ENCODE results near the gene DOCK1.

Gene DOCK1

DNA sequence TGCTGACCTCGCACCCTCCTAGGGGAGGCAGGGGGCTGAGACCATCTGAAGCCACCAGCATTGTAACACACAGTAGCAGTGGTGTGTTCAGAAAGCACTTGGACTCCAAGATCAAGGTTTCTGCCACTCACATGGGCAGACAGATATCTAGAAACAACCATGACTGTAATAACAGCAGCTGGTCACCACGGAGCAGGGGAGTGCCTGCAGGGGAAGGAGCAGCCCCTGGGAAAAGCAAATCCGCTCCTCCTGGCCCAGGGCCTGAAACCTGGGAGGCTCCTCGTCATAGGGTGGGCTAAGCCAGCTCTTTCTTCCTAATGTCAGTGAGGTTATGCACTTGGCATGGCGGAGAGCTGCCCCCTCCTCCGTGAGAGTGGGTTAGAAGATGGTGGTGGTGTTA is 409.6 kb downstream of the DOCK1 start:
- DNase-seq (ENCODE audit: low read depth) = no peak

DNA sequence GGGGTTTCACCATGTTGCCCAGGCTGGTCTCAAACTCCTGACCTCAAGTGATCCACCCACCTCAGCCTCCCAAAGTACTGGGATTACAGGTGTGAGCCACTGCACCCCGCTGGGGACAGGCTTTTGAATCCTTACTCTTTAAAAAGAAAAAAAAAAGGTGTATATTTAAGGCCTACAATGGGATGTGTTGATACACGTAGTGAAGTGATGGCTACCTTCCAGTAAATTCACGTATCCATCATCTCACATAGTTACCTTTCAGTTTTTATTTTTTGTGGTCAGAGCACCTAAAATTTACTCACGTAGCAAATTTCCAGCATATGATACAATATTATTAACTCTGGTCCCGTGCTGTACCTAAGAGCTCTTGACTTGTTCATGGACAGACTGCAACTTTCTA is 410.7 kb downstream of the DOCK1 start:
- DNase-seq (ENCODE audit: low read depth) = no peak

DNA sequence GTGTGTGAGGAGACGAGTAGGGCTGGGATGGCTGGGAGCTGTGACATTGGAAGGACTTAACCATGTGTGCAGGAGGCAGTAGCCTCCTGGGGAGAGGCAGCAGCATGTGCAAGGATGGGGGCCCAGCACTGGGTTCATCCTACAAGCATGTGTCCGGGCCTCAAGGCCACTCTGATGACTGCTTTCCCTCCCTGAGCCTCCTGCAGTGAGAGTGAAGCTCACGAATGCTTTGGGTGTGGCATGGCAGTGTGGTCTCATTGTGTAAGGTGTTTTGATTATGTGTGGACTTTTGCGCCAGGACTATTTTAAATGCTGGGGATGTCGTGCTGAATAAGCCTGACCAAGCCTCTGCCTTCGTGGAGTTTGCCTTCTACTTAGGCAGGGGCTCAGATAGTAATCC is 413.2 kb downstream of the DOCK1 start:
- DNase-seq (ENCODE audit: low read depth) = no peak

DNA sequence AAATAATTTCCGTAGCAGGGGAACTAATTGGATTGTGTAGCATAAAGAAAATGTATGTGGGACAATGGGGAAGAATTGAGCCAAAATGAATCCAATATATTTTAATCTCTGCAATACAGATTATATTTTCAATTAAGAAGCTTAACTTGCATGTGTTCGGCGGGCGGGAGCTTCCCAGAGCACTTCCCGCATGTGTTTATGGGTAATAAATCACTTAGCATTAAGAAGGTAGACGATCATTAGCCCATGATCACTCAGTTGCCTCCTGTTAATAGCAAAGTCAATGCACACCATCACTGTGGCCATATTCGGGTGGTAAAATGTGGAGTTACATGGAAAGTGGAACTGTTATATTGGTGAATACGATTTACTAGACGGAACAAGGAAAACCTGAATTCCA is 414.0 kb downstream of the DOCK1 start:
- DNase-seq (ENCODE audit: low read depth) = no peak

DNA sequence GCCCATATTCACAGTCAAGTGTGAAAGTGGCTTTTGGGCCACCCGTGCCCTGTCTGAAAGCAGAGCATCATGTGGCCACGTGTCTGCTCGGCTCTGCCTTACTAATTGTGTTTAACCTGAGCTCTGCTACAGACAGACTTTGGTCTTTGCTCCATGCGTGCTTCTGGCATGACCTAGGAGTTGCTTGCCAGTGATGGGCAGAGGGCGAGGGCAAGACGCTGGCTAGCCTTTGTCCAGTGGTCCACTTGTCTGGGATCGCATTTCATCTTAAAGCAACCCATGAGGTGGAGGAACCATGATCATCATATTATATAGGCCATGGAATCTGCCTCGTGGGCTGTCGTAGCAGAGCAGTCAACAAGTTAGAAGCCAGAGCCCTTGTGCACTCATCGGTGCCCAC is 414.5 kb downstream of the DOCK1 start:
- DNase-seq (ENCODE audit: low read depth) = no peak

DNA sequence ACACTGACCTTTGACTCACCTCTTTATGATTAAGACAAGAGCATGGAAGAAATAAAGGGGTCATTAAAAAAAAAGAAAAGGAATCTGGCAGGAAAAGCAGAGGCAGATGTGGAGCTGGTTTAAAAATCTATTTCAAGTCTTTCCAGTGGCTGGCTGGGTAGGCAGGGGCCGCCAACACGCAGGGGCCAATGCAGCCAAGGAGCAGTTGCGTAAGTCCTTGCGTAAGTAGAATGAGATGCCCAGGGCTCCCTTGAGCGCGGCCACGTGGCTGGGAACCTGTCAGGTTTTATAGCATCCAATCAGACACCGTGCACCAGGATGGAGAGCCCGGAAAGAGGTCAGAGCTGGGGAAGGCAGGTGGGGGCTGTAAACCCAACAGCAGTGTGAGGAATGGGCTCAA is 414.9 kb downstream of the DOCK1 start:
- DNase-seq (ENCODE audit: low read depth) = no peak

DNA sequence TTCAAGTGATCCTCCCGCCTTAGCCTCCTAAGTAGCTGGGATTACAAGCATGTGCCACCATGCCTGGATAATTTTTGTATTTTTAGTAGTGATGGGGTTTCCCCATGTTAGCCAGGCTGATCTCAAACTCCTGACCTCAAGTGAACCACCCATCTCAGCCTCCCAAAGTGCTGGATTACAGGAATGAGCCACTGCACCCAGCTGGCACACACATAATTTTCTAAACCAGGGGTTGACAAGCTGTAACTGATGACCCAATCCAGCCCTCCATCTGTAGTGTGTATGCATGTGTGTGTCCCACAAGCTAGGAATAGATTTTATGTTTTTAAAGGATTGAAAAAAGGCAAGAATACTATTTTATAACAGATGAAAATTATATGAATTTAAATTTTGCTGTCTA is 417.1 kb downstream of the DOCK1 start:
- no peak for DNase-seq (ENCODE audit: low read depth)

DNA sequence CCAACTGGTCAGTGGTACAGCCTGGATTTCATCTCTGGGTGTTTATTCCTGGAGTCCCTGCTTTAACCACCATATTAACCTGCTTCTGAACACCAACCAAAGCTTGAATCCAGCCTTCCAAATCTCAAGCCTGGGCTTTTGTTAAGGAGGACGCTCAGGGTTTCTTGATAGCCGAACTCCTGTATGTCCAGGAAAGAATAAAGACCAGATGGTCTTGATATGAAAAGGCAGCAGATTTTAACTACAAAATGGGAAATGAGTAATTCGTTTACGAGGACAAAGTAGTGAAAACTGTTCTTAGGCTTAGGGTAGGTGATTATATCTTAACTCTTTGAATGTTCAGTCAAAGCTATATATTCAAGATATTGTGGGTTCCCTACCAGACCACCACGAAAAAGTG is 420.3 kb downstream of the DOCK1 start:
- no peak for DNase-seq (ENCODE audit: low read depth)

DNA sequence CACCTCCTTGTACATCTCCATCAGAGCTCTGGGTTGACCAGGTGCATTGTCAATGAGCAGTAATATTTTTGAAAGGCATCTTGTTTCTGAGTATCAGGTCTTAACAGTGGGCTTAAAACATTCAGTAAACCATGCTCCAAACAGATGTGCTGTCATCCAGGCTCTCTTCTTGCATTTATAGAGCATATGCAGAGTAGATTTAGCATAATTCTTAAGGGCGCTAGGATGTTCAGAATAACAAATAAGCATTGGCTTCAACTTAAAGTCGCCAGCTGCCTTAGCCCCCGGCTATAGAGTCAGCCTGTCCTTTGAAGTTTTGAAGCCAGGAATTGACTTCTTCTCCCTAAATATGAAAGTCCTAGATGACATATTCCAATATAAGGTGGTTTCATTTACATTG is 421.7 kb downstream of the DOCK1 start:
- DNase-seq (ENCODE audit: low read depth) = no peak

DNA sequence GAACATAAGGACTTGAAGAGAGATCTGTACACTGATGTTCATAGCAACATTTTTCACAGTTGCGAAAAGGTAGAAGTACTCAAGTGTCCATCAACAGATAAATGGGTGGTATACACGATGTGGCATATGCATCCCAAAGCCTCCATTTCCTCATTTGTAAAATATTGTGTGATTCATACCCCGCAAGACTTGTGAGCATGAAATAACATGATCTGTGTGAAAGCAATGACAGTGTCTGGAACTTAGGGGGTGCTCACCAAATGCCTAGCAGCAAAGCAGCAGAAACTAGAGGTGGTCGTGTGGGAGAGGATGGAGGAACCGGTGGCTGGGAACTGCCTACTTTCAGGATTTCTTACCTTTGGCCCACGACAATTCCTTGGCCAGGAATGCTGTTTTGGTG is 426.5 kb downstream of the DOCK1 start:
- no peak for DNase-seq (ENCODE audit: low read depth)

DNA sequence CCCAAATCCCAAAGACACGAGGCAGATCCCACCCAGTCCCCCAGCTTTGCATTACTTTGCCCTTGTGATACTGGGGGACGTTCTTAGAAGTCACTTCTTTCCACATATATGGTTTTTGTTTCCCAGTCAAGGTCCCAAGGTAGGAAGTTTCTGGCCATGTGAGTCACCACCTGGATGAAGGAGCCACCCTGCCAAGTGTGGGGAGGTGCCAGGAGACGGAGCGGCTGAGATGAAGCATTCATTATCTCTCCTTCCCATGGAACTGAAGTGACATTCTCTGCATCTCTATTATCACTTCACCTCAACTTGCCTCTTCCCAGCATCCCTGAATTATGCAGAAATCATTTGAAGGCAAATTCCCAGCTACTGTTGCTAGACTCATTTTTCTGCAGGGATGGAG is 427.4 kb downstream of the DOCK1 start:
- no peak for DNase-seq (ENCODE audit: low read depth)

DNA sequence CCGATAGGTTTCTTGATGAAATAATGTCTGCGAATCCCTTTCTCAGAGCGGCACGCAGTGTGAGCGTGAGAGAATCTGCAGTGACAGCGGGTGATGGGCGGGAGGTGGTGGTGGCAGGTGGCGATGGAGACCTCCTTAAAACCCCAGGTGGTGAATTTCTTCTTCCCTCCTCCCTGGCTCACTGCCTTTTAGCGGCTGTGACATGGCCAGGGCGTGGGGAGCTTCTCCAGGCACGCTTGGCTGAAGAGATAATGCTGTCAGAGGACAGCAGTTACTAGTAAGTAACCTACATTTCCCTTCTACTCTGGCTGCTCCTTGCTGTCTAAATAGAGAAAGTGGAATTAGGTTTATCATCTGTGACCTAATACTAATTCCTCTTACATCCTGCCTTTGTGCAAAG is 432.6 kb downstream of the DOCK1 start:
- DNase-seq (ENCODE audit: low read depth) = no peak

DNA sequence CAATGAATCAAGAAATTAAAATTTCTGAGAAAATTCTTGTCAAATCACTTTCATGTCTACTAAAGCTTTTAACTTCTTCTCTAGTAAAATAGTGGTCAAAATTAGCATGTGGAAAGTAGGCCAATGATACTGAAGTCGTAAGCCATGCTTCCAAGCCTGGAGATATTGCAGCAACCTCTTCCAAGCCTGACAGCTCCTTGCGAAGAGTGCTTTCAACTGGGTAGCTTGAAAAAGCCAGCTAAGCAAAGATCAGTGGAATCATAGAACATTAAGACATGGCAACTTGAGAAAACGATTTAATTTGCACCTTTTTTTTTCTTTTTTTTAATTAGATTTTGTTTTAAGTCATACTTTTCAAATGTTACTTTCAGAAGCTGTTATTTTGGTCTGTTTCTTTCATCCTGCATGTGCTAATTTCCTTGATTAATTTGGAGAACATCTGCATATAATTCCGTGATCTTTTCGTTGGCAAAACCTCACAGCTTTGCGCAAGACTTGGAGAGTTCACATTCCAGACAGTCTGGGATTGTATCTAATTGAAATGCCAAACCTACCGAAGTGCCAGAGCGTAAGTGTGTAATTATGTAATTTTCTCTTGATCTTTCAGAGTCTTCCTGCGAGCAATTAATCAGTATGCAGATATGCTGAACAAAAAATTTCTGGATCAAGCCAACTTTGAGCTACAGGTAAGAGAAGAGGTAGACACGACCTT is 433.3 kb downstream of the DOCK1 start:
- no peak for DNase-seq (ENCODE audit: low read depth)

DNA sequence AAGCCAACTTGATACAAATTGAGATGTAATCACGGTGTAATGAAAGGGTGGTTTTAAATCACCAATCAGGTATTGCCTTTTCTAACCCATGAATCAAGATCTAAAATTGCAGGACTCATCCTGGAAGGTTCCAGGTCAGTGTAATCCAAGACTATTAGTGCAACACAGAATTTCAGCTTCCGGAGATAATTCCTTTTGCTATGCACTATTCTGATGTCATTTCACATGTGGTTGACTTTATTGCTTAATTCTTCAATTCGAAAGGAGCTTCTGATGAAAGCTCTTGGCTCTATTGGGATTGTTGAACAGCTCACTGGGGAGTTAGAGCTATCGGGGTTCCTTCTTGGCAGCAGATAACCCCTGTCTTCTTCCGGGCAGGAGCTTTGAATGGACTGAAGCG is 438.6 kb downstream of the DOCK1 start:
- no peak for DNase-seq (ENCODE audit: low read depth)

DNA sequence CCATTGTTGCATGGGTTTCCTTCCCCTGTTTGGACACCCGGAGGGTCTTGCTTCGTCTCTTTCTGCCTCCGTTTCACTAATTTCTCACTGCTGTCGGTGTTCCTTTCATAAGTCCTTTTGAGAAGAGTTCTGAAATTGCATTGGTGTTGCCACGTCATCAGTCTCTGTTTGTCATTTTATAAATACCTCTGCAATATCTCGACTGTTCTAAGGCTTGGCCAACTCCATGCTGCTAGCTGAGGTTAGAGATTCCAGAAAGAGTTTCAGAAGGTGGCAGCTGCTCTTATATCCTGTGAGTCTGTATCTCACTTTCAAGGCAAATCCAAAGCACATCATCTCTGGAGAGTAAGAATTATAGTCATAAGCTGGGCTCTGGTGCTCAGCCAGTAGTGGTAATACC is 439.1 kb downstream of the DOCK1 start:
- DNase-seq (ENCODE audit: low read depth) = no peak

DNA sequence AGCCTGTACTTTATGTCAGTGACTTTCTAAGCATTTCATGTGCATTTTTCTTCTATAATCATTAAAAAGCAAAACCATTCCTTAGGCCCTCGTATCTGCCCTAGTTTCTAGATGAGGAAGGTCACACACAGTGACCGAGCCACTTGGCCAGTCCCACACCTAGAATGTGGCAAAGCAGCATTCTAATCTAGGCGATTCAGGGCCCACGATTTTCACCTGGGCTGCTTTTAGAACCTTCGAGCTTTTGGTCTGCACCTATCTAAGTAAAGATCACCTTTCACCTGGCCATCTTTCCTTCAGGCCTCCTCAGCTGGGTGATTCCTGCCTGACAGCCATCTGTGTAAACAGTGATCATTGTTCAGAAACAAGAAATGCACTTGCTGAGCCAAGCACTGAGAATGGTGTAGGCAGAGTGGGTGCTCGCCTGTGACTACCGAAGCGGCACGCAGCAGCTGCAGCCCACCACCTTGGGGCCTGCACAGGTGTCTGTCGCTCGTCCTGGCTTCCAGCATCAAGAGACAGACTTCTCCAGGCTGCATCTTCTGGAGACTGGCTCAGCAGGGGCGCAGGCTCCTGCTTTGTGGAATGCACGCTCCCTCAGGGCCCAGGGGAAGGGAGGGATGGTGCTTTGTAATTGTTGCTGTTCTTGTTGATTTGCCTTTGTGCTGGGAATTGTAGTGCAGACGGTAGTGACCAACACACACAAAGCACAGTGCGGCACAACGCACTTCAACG is 440.2 kb downstream of the DOCK1 start:
- no peak for DNase-seq (ENCODE audit: low read depth)

DNA sequence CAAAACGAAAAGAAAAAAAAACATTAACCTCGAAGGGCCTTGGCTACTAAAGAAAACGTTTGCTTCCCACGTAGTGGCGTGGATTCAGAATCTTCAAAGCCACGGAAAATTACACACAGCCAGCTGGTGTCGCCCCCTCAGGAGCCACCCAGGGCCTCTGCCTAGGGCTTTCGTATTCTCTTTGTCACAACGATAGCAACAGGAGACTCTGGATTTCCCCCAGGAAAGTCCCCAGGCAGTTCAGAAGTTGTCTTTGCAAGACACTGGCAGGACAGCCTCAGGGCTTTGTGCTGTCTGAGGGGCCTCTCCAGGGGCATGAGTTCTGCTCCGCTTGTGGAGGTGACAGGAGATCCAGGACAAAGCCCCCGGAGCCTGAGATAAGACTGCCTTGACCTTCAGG is 441.4 kb downstream of the DOCK1 start:
- no peak for DNase-seq (ENCODE audit: low read depth)

DNA sequence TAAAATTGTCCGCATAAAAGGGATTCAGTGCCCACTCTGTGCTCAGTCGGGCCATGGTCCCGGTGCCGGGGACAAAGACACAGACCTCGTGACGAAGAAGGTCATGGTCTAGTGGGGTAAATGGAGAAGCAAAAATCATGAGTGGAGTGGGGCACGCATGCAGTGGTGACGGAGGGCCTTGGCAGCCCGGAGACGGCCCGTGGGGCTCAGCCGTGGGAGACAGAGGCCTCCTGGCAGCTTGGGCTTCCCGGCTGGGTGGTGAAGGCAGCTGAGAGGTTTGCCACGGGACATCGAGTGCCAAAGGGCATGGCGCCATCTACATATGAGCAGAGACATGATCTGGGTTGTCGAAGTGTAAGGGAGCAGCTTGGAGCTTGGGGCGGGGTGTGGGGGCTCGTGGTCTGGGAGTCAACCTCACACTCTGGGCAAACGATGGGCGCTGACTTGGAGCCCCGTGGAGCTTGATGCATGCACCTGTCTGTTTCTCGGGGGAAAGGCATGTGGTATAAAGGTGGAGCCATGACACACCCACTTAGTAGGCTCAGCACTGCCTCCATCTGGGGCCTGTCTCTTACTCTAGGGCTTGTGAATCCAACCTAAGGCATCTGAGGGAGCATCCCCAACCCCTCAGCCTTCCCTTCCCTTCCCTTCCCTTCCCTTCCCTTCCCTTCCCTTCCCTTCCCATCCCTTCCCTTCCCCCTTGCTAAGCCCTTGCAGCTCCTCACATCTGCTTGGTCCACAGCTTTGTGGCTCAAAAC is 442.2 kb downstream of the DOCK1 start:
- DNase-seq (ENCODE audit: low read depth) = no peak

DNA sequence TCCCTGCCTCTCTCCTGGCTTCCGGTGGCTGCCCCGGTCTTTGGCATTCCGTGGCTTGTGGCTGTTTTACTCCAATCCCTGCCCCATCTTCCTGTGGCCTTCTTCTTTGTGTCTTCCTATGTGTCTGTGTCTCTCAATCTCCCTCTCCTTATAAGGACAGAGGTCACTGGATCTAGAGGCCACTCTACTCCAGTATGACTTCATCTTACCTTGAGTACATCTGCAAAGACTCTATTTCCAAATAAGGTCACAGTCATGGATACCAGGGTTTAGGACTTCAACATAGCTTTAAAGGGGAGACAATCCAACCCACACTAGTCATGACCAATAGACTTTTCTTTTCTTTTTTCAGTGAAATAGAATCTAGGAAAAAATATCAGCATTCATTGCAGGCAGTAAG is 444.5 kb downstream of the DOCK1 start:
- no peak for DNase-seq (ENCODE audit: low read depth)

DNA sequence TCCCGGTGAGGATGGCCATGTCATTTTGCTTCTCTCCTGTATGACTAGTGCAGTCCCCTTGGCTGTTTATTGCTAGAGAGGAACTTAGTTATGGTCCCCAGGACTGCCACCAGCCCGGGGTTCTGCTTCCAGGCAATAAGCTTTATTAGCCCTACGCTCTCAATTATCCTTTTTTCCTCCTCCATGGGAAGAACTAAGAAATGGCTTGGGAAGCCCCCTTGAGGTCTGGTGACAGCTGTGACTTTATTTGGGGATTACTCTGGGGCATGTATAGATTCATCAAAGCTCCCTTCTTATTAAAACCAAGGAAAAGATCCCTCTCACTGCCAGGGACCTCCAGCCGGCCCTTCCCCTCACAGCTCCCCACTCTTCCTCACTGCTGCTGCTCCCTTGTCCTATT is 446.3 kb downstream of the DOCK1 start:
- DNase-seq (ENCODE audit: low read depth) = no peak

DNA sequence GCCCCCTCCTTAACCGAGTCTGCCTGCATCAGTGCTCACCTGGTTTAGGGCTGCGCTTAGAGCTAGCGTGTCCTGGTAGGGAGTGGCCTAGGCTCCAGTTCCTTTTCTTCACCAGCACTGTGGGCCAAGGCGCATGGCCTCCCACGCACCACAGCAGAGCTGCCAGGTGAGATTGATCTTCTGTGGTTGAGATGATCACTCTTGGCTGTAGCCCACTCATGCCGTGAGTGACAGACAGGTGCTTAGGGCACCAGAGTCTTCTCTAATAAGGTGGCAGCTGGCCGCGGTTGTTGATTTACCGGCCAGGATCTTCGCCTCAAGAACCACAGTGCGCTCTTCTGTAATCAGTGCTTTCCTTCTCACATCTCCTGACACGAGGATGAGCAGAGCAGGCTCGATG is 448.3 kb downstream of the DOCK1 start:
- no peak for DNase-seq (ENCODE audit: low read depth)

DNA sequence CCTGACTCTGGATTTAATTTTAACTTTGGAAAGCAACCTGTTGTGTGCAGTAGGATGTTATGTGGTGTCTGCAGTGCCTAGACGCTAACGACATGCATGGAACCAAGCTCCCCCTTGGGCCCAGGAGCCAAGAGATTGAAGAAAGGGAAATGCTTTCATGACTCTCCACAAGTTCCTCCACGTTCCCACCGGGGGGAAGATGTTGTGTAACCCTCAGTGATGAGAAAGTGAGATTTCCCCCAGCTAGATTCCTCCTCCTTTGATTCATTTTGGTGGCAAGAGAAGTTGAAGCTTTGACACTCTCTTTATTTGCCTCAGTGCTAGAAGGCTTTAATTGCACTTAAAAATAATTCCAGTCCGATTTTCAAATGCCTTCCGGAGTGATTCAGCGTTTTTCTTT is 449.0 kb downstream of the DOCK1 start:
- no peak for DNase-seq (ENCODE audit: low read depth)

DNA sequence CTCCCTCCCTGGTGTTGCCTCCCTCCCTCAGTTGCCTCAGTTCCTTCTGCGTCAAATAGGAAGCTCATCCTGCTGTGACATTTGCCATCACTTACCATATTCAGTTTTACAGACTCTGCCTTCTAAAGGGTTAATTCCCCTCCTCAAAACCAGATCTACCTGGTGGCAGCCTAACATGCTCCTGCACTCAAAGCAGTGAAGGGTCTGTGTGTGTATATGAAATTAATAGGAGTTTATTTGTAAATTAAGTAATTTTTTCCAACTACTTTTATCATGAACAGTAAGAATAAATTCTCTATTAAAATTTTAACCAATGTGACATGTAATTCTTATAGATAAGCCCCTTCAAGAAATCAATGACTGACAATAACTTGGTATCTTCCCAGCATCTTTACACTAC is 449.8 kb downstream of the DOCK1 start:
- no peak for DNase-seq (ENCODE audit: low read depth)
